Nephron progenitor cell (in vitro differentiated cells): ENCODE data around the gene ARHGAP32.
"Not testable (repeated sequence)": the region's sequence is repeated elsewhere in the genome, so short reads cannot be mapped to it uniquely, and the experiment has no call there.

Experiments used
- DNase-seq: peaks from one replicate; pipeline ENCODE4 v3.0.0; 2021
- H3K27ac Mint-ChIP-seq: 2 replicates; pipeline ENCODE4 v1.8.0; 2021; ENCODE audit warnings: mild to moderate bottlenecking, moderate library complexity, mixed read lengths
- H3K27me3 Mint-ChIP-seq: 2 replicates; pipeline ENCODE4 v1.8.0; 2021; ENCODE audit warnings: mild to moderate bottlenecking, low read depth, mixed read lengths; ENCODE audit not compliant: poor library complexity
- H3K36me3 Mint-ChIP-seq: 2 replicates; pipeline ENCODE4 v1.8.0; 2021; ENCODE audit warnings: low read depth, mixed read lengths
- H3K4me1 Mint-ChIP-seq: 2 replicates; pipeline ENCODE4 v1.8.0; 2021; ENCODE audit warnings: mixed read lengths
- H3K4me3 Mint-ChIP-seq: 2 replicates; pipeline ENCODE4 v1.8.0; 2021; ENCODE audit warnings: mild to moderate bottlenecking, moderate library complexity, mixed read lengths
- H3K9me3 Mint-ChIP-seq: 2 replicates; pipeline ENCODE4 v1.8.0; 2021; ENCODE audit warnings: mild to moderate bottlenecking, moderate library complexity, mixed read lengths
- CTCF ChIP-seq: fragments of 200-600 bp; sonication (generic); IDR thresholded peaks from 2 replicates; pipeline ENCODE4 v1.5.0; 2021; ENCODE audit warnings: antibody characterized with exemption

ARHGAP32 gene

GRCh38 chr11:129144256-129144655 is 47.9 kb downstream of the ARHGAP32 start:
- Mint-ChIP-seq H3K4me1 (peaks cover 14% of the 10 kb centered on the region), H3K4me3 (no peak overlapping the region), H3K36me3 (peaks cover 17% of the 10 kb centered on the region), H3K9me3 (peaks cover 13% of the 10 kb centered on the region), H3K27me3 (no peaks in the 10 kb centered on the region), H3K27ac (peak overlapping the region; percentile 36)
- DNase-seq = no peak
- no peak for TF ChIP-seq CTCF

- H3K9me3 Mint-ChIP-seq = peaks cover 10% of the 10 kb centered on the region
- peaks cover 8% of the 10 kb centered on the region for H3K4me1 Mint-ChIP-seq
- TF ChIP-seq CTCF = no peak
- no peak for DNase-seq
- H3K27me3 Mint-ChIP-seq = no peaks in the 10 kb centered on the region
- H3K4me3 Mint-ChIP-seq = no peak overlapping the region
- H3K27ac Mint-ChIP-seq = peak overlapping the region; percentile 26
- peaks cover 13% of the 10 kb centered on the region for H3K36me3 Mint-ChIP-seq
These were observed 48.8 kb downstream of the ARHGAP32 start for GRCh38 chr11:129143335-129143734.

GRCh38 chr11:129141748-129142523 is 50.2 kb downstream of the ARHGAP32 start:
- no peak overlapping the region for H3K27ac Mint-ChIP-seq
- H3K27me3 Mint-ChIP-seq = no peaks in the 10 kb centered on the region
- peaks cover 5% of the 10 kb centered on the region for H3K9me3 Mint-ChIP-seq
- peaks cover 4% of the 10 kb centered on the region for H3K4me1 Mint-ChIP-seq
- DNase-seq = no peak
- H3K36me3 Mint-ChIP-seq = peaks cover 5% of the 10 kb centered on the region
- H3K4me3 Mint-ChIP-seq = no peak overlapping the region
- TF ChIP-seq CTCF = no peak

GRCh38 chr11:129131316-129131715 is 60.8 kb downstream of the ARHGAP32 start:
- Mint-ChIP-seq H3K4me1 (no peaks in the 10 kb centered on the region), H3K27ac (no peak overlapping the region)
- no peak for DNase-seq

GRCh38 chr11:129128881-129129620 is 63.1 kb downstream of the ARHGAP32 start:
- H3K4me3 Mint-ChIP-seq, DNase-seq, H3K27ac Mint-ChIP-seq, H3K4me1 Mint-ChIP-seq, H3K27me3 Mint-ChIP-seq: not testable (repeated sequence)
- peaks cover 38% of the 10 kb centered on the region for H3K9me3 Mint-ChIP-seq
- H3K36me3 Mint-ChIP-seq = peaks cover 37% of the 10 kb centered on the region

More at GRCh38 chr11:129131316-129131715, 60.8 kb downstream of the ARHGAP32 start:
- H3K27me3 Mint-ChIP-seq = no peaks in the 10 kb centered on the region
- TF ChIP-seq CTCF = no peak
- peaks cover 60% of the 10 kb centered on the region for H3K9me3 Mint-ChIP-seq
- H3K36me3 Mint-ChIP-seq = peaks cover 53% of the 10 kb centered on the region
- H3K4me3 Mint-ChIP-seq = no peak overlapping the region

- H3K4me3 Mint-ChIP-seq = no peak overlapping the region
- no peak for DNase-seq
These were observed 73.1 kb downstream of the ARHGAP32 start for GRCh38 chr11:129119036-129119435.

More at GRCh38 chr11:129119036-129119435, 73.1 kb downstream of the ARHGAP32 start:
- Mint-ChIP-seq H3K36me3 (peaks cover 17% of the 10 kb centered on the region), H3K27me3 (no peaks in the 10 kb centered on the region), H3K27ac (no peak overlapping the region), H3K4me1 (peaks cover 5% of the 10 kb centered on the region), H3K9me3 (no peaks in the 10 kb centered on the region)
- no peak for TF ChIP-seq CTCF
